Measurements from ENCODE around the gene EMC10. TPM values are rescaled to one million over a fixed set of nuclear protein-coding genes. Genes with fewer than 3 reads are reported as not detected.

Gene EMC10
- total and polyA plus RNA-seq, 10 of the 15 experiments (the other 5 are each of a cell fraction or from before 2014, with no cell fraction given): 2.5 to 77.3 (median 20.3) TPM

- TF ChIP-seq, protein P1, sequence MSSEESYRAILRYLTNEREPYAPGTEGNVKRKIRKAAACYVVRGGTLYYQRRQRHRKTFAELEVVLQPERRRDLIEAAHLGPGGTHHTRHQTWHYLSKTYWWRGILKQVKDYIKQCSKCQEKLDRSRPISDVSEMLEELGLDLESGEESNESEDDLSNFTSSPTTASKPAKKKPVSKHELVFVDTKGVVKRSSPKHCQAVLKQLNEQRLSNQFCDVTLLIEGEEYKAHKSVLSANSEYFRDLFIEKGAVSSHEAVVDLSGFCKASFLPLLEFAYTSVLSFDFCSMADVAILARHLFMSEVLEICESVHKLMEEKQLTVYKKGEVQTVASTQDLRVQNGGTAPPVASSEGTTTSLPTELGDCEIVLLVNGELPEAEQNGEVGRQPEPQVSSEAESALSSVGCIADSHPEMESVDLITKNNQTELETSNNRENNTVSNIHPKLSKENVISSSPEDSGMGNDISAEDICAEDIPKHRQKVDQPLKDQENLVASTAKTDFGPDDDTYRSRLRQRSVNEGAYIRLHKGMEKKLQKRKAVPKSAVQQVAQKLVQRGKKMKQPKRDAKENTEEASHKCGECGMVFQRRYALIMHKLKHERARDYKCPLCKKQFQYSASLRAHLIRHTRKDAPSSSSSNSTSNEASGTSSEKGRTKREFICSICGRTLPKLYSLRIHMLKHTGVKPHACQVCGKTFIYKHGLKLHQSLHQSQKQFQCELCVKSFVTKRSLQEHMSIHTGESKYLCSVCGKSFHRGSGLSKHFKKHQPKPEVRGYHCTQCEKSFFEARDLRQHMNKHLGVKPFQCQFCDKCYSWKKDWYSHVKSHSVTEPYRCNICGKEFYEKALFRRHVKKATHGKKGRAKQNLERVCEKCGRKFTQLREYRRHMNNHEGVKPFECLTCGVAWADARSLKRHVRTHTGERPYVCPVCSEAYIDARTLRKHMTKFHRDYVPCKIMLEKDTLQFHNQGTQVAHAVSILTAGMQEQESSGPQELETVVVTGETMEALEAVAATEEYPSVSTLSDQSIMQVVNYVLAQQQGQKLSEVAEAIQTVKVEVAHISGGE (CRISPR knock-in tag; IDR thresholded peaks at IDR 0.05): no peak
- no peak for TF ChIP-seq NFIC (IDR thresholded peaks at IDR 0.05; ENCODE audit: low read depth, low read length)
These were observed 29.7 kb downstream of the EMC10 start (continued) for GRCh38 chr19:50505856-50506611.

DNA sequence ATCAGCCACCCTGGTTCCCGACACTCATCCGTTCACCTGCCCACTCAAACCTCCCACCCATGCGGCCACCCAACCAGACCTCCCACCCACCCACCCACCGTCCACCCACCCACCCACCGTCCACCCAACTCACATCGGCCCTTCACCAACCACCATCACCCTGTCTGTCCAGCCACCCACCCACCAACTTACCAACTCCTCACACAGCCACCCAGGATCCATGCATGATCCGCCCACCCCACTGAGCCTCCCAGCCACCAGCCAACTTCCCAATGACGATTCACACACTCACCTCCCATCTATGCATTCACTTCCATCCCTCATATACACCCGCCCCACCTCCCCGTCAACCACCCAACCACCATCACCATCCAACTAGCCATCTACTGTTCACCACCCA is 30.4 kb downstream of the EMC10 start:
- intact Hi-C loops (cut with micrococcal nuclease; ENCODE audit: unreplicated experiment) (no loop called here), in situ Hi-C loops (cut with MboI) (no loop called here)
- H3K9me3 ChIP-seq (replicated peaks; ENCODE audit: control insufficient read depth, insufficient read depth, low read length): no peaks in the 10 kb centered on the region
- no peak overlapping the region for H3K4me3 ChIP-seq
- no peak overlapping the region for H3K27ac ChIP-seq (ENCODE audit: control insufficient read depth, insufficient read depth)
- CTCF ChIA-PET: no interaction called here
- WGBS (ENCODE audit: insufficient coverage, insufficient replicate concordance, low lambda C conversion rate, missing lambda C conversion rate): 67% methylated on average over 3 of the region's 10 CpGs
- H3K4me1 ChIP-seq (ENCODE audit: control insufficient read depth, insufficient read depth, low read length): peaks cover 3% of the 10 kb centered on the region; the same call in 1 of the 2 replicates
- no peak overlapping the region for H3K9ac ChIP-seq (ENCODE audit: control insufficient read depth, insufficient read depth, low read length)
- no peak for FAIRE-seq
- no peak overlapping the region for H2AFZ ChIP-seq (ENCODE audit: control insufficient read depth, low read depth, low read length)
- H3K79me2 ChIP-seq (ENCODE audit: control insufficient read depth, insufficient read depth, low read length): no peaks in the 10 kb centered on the region
- no peaks in the 10 kb centered on the region for H3K36me3 ChIP-seq (ENCODE audit: control insufficient read depth in 2 of 2, insufficient read depth in 2 of 2, low read length in 1 of 2)
- no peaks in the 10 kb centered on the region for H4K20me1 ChIP-seq (ENCODE audit: control insufficient read depth, insufficient read depth)
- SMC1A ChIA-PET (ENCODE audit: uncharacterized antibody, unreplicated experiment): no interaction called here
- no peak for DNase-seq (ENCODE audit: low read depth, low spot score)
- no peaks in the 10 kb centered on the region for H3K27me3 ChIP-seq (replicated peaks in 1 of 2; ENCODE audit: control insufficient read depth in 2 of 2, insufficient read depth in 2 of 2, low read length in 1 of 2)
- H3K4me2 ChIP-seq (ENCODE audit: control insufficient read depth, insufficient read depth): no peak overlapping the region
- POLR2A ChIA-PET: no interaction called here
- no TSS peak for BruUV-seq (replicated peaks)
- ATAC-seq: no peak
- RAD21 ChIA-PET (ENCODE audit: unreplicated experiment): no interaction called here
- no peak for TF ChIP-seq HDAC6 (IDR thresholded peaks at IDR 0.05; ENCODE audit: unreplicated experiment)
- TF ChIP-seq, protein P1 (CRISPR knock-in tag; IDR thresholded peaks at IDR 0.05): no peak
- no peak for TF ChIP-seq ZNF217 (IDR thresholded peaks at IDR 0.05)
- TF ChIP-seq RUNX3 (IDR thresholded peaks at IDR 0.05; ENCODE audit: low read length): no peak
- TF ChIP-seq BRCA1 (IDR thresholded peaks at IDR 0.05; ENCODE audit: low read depth, low read length): no peak
- TF ChIP-seq YBX1 (IDR thresholded peaks at IDR 0.05): no peak
- TF ChIP-seq EZH2 (IDR thresholded peaks at IDR 0.05; ENCODE audit: borderline replicate concordance, control insufficient read depth, low read depth, low read length): no peak
- TF ChIP-seq GATAD2B (conservative IDR thresholded peaks at IDR 0.05; ENCODE audit: low read depth): no peak
- TF ChIP-seq MEF2B (IDR thresholded peaks at IDR 0.05; ENCODE audit: partially characterized antibody, poor library complexity, severe bottlenecking): no peak
- no peak for TF ChIP-seq ZNF687 (IDR thresholded peaks at IDR 0.05)
